Nucleus accumbens (tissue), 56 donors: Measurements from ENCODE around the gene TMEM238L.
A peak's percentile ranks its signal among the peaks of the same experiment; 100 is the strongest.
"Not testable (repeated sequence)": the region's sequence is repeated elsewhere in the genome, so short reads cannot be mapped to it uniquely, and the experiment has no call there.

Experiments
- DNase-seq, 56 donors: peaks; one replicate each; lab custom pipeline; 2025; lab: John Stamatoyannopoulos, UW

The TMEM238L gene

GRCh38 chr17:10803830-10804475 lies at the start of gene TMEM238L:
TMEM238L (minus strand) TSS chr17:10804099; CDS start chr17:10803963, 136 bp downstream.
- peak in 1 of 56 donors; percentile 2 for DNase-seq

GRCh38 chr17:10846636-10847035 lies 42.7 kb upstream of the TMEM238L start:
- DNase-seq, result not testable (repeated sequence)

GRCh38 chr17:10845388-10845751 lies 41.5 kb upstream of the TMEM238L start:
- no peak for DNase-seq

- DNase-seq, result peak in 47 of 56 donors; percentile 6 to 75 (median 34)
Measured at GRCh38 chr17:10844621-10845387, 40.9 kb upstream of the TMEM238L start.

- DNase-seq, result peak in 16 of 56 donors; percentile 1 to 37 (median 7)
Measured at GRCh38 chr17:10843811-10844210, 39.9 kb upstream of the TMEM238L start.

GRCh38 chr17:10842658-10843057 lies 38.8 kb upstream of the TMEM238L start:
- peak in 49 of 56 donors; percentile 4 to 81 (median 39) for DNase-seq

- DNase-seq, result no peak
Measured at GRCh38 chr17:10838682-10839081, 34.8 kb upstream of the TMEM238L start.

GRCh38 chr17:10837921-10838320 lies 34.0 kb upstream of the TMEM238L start, which contains the start of gene PIRT:
PIRT (minus strand) TSS chr17:10838087; CDS start chr17:10825645, 12,442 bp downstream.
- peak in 2 of 56 donors; percentile 16 to 17 for DNase-seq

GRCh38 chr17:10836966-10837590 lies 33.2 kb upstream of the TMEM238L start:
- peak in 1 of 56 donors; percentile 3 for DNase-seq

GRCh38 chr17:10836145-10836544 lies 32.2 kb upstream of the TMEM238L start:
- no peak for DNase-seq

GRCh38 chr17:10831696-10832095 lies 27.8 kb upstream of the TMEM238L start:
- DNase-seq, result no peak

- no peak for DNase-seq
Measured at GRCh38 chr17:10827898-10828552, 24.1 kb upstream of the TMEM238L start.

GRCh38 chr17:10824874-10825273 lies 21.0 kb upstream of the TMEM238L start:
- DNase-seq, result no peak

- DNase-seq, result no peak
Measured at GRCh38 chr17:10821770-10822169, 17.9 kb upstream of the TMEM238L start.

- no peak for DNase-seq
Measured at GRCh38 chr17:10821054-10821453, 17.2 kb upstream of the TMEM238L start.

GRCh38 chr17:10815319-10815718 lies 11.4 kb upstream of the TMEM238L start:
- no peak for DNase-seq

- no peak for DNase-seq
Measured at GRCh38 chr17:10814075-10814474, 10.2 kb upstream of the TMEM238L start.

GRCh38 chr17:10812674-10813073 lies 8.8 kb upstream of the TMEM238L start:
- peak in 4 of 56 donors; percentile 8 to 32 (median 22) for DNase-seq

GRCh38 chr17:10809605-10810004 lies 5.7 kb upstream of the TMEM238L start:
- DNase-seq, result no peak

- DNase-seq, result no peak
Measured at GRCh38 chr17:10807704-10808128, 3.8 kb upstream of the TMEM238L start.
